ENCODE results near the gene ARHGDIG. TPM values are rescaled to one million over a fixed set of nuclear protein-coding genes. Genes with fewer than 3 reads are reported as not detected.
A peak's percentile ranks its signal among the peaks of the same experiment; 100 is the strongest.

ARHGDIG gene
- total RNA-seq, 6 experiments from 2014 or later, result not detected

- Histone ChIP-seq H3K27me3 (peaks cover 0 to 18% of the 10 kb centered on the region in 2 donors), H3K36me3 (no peaks in the 10 kb centered on the region), H3K4me3 (no peak overlapping the region), H3K9me3 (no peaks in the 10 kb centered on the region), H3K27ac (no peak overlapping the region), H3K4me1 (no peaks in the 10 kb centered on the region)
- DNase-seq (no peak), ATAC-seq (peak in 1 of 4 donors; percentile 3)
- intact Hi-C loops (cut with DNase I), result no loop called here
- 62% methylated on average over 3 of the region's 27 CpGs for WGBS (ENCODE audit: insufficient coverage, low coverage, low lambda C conversion rate, missing lambda C conversion rate)
- TF ChIP-seq POLR2A (IDR thresholded peaks at IDR 0.05) (no peak), CTCF (IDR thresholded peaks at IDR 0.05) (no peak)
These were observed 734 bp downstream of the ARHGDIG start for GRCh38 chr16:280991-281659.

GRCh38 chr16:281660-282255 is 1.4 kb downstream of the ARHGDIG start:
- no peaks in the 10 kb centered on the region for H3K9me3 ChIP-seq
- intact Hi-C loops (cut with DNase I), result no loop called here
- WGBS (ENCODE audit: insufficient coverage, low coverage, low lambda C conversion rate, missing lambda C conversion rate), result no CpG with 5 or more reads among the region's 25 CpGs
- DNase-seq, result no peak
- H3K27me3 ChIP-seq, result peaks cover 0 to 18% of the 10 kb centered on the region in 2 donors
- no peaks in the 10 kb centered on the region for H3K36me3 ChIP-seq
- H3K27ac ChIP-seq, result no peak overlapping the region
- H3K4me1 ChIP-seq, result no peaks in the 10 kb centered on the region
- no peak for ATAC-seq
- no peak overlapping the region for H3K4me3 ChIP-seq
- TF ChIP-seq CTCF (IDR thresholded peaks at IDR 0.05) (no peak), POLR2A (IDR thresholded peaks at IDR 0.05) (no peak)

- no peak overlapping the region for H3K27ac ChIP-seq
- DNase-seq (no peak), ATAC-seq (no peak)
- intact Hi-C loops (cut with DNase I), result no loop called here
- no peaks in the 10 kb centered on the region for H3K4me1 ChIP-seq
- peaks cover 0 to 18% of the 10 kb centered on the region in 2 donors for H3K27me3 ChIP-seq
- H3K36me3 ChIP-seq, result no peaks in the 10 kb centered on the region
- H3K9me3 ChIP-seq, result no peaks in the 10 kb centered on the region
- no CpG with 5 or more reads among the region's 22 CpGs for WGBS (ENCODE audit: insufficient coverage, low coverage, low lambda C conversion rate, missing lambda C conversion rate)
- TF ChIP-seq POLR2A (IDR thresholded peaks at IDR 0.05) (no peak), CTCF (IDR thresholded peaks at IDR 0.05) (no peak)
- H3K4me3 ChIP-seq, result no peak overlapping the region
These were observed 2.1 kb downstream of the ARHGDIG start for GRCh38 chr16:282491-282890.

GRCh38 chr16:283033-283805 is 2.8 kb downstream of the ARHGDIG start, which contains the start of gene PDIA2:
Gene PDIA2, plus strand, starts transcription at chr16:283164. Its CDS starts 6 bp downstream, at chr16:283170.
- ATAC-seq (no peak), DNase-seq (no peak)
- H3K36me3 ChIP-seq, result no peaks in the 10 kb centered on the region
- 45% methylated on average over 6 of the region's 25 CpGs for WGBS (ENCODE audit: insufficient coverage, low coverage, low lambda C conversion rate, missing lambda C conversion rate)
- H3K27me3 ChIP-seq, result peaks cover 0 to 18% of the 10 kb centered on the region in 2 donors
- H3K4me1 ChIP-seq, result no peaks in the 10 kb centered on the region
- no peaks in the 10 kb centered on the region for H3K9me3 ChIP-seq
- intact Hi-C loops (cut with DNase I), result no loop called here
- no peak within 1 kb of the TSS for H3K4me3 ChIP-seq
- H3K27ac ChIP-seq, result no peak within 1 kb of the TSS
- TF ChIP-seq POLR2A (IDR thresholded peaks at IDR 0.05) (no peak), CTCF (IDR thresholded peaks at IDR 0.05) (no peak)

All from right lobe of liver (tissue), 6 donors.